Ascending aorta (tissue), 2 donors: ENCODE data around the gene HPCAL4. TPM values are rescaled to one million over a fixed set of nuclear protein-coding genes. Genes with fewer than 3 reads are reported as not detected.

Experiments
- DNase-seq, 2 donors: peaks; one replicate each; pipeline ENCODE4 v3.0.0-alpha.2; 2019; ENCODE audit warnings: low spot score in 2 of 2
- H3K27ac ChIP-seq, 2 donors: fragments of 200-600 bp; sonication (generic); one replicate each; pipeline ENCODE4 v1.5.1; 2016 to 2017; ENCODE audit warnings: mild to moderate bottlenecking in 1 of 2
- H3K27me3 ChIP-seq: fragments of 200-600 bp; sonication (generic); one replicate; pipeline ENCODE4 v1.5.1; 2017
- H3K36me3 ChIP-seq, 2 donors: fragments of 200-600 bp; sonication (generic); one replicate each; pipeline ENCODE4 v1.5.1; 2016
- H3K4me1 ChIP-seq, 2 donors: fragments of 200-600 bp; sonication (generic); one replicate each; pipeline ENCODE4 v1.5.1; 2016 to 2017; ENCODE audit warnings: mild to moderate bottlenecking in 1 of 2
- H3K4me3 ChIP-seq, 2 donors: fragments of 200-600 bp; sonication (generic); one replicate each; pipeline ENCODE4 v1.5.1; 2016 to 2017; ENCODE audit warnings: mild to moderate bottlenecking in 1 of 2
- H3K9me3 ChIP-seq, 2 donors: fragments of 200-600 bp; sonication (generic); one replicate each; pipeline ENCODE4 v1.5.1; 2016
- CTCF ChIP-seq, 3 experiments: fragments of 200-600 bp in 2 of 3; fragments of 450-650 bp in 1 of 3; sonication (generic) in 2 of 3; IDR thresholded peaks; one replicate each; pipeline ENCODE4 v1.5.1; 2016 to 2019; ENCODE audit warnings: antibody characterized with exemption in 3 of 3, mild to moderate bottlenecking in 1 of 3, moderate library complexity in 1 of 3
- intact Hi-C: fragments of 100-400 bp; cut with DNase I; formaldehyde crosslinking; loops from one replicate; pipeline ENCODE4 v1.15.1; 2023
- total RNA-seq: library from RNA; depleted of rRNA; stranded (reverse); fragments of >200 nt; gene quantifications from one replicate; pipeline ENCODE4 v1.1.0, GENCODE V29; 2016

Gene HPCAL4
- total RNA-seq, 1 donor from 2014 or later = not detected

GRCh38 chr1:39713557-39713956 is 22.3 kb upstream of the HPCAL4 start:
- no peaks in the 10 kb centered on the region for H3K9me3 ChIP-seq
- TF ChIP-seq CTCF (IDR thresholded peaks at IDR 0.05) = no peak
- DNase-seq = no peak
- no peaks in the 10 kb centered on the region for H3K27me3 ChIP-seq
- H3K4me1 ChIP-seq = no peaks in the 10 kb centered on the region
- H3K27ac ChIP-seq = no peak overlapping the region
- H3K36me3 ChIP-seq = no peaks in the 10 kb centered on the region
- no peak overlapping the region for H3K4me3 ChIP-seq
- intact Hi-C loops = no loop called here

GRCh38 chr1:39711966-39712340 is 20.7 kb upstream of the HPCAL4 start:
- Histone ChIP-seq H3K9me3 (no peaks in the 10 kb centered on the region), H3K4me3 (no peak overlapping the region), H3K4me1 (no peaks in the 10 kb centered on the region), H3K36me3 (no peaks in the 10 kb centered on the region), H3K27me3 (no peaks in the 10 kb centered on the region), H3K27ac (no peak overlapping the region)
- intact Hi-C loops = no loop called here
- no peak for DNase-seq
- no peak for TF ChIP-seq CTCF (IDR thresholded peaks at IDR 0.05)

- no peaks in the 10 kb centered on the region for H3K36me3 ChIP-seq
- H3K27ac ChIP-seq = no peak overlapping the region
- TF ChIP-seq CTCF (IDR thresholded peaks at IDR 0.05) = no peak
- no peak overlapping the region for H3K4me3 ChIP-seq
- H3K27me3 ChIP-seq = no peaks in the 10 kb centered on the region
- H3K4me1 ChIP-seq = no peaks in the 10 kb centered on the region
- intact Hi-C loops = no loop called here
- no peak for DNase-seq
- no peaks in the 10 kb centered on the region for H3K9me3 ChIP-seq
Observed at GRCh38 chr1:39711104-39711965, 20.1 kb upstream of the HPCAL4 start.

GRCh38 chr1:39707506-39707905 is 16.3 kb upstream of the HPCAL4 start:
- Histone ChIP-seq H3K27ac (no peak overlapping the region), H3K9me3 (no peaks in the 10 kb centered on the region), H3K27me3 (no peaks in the 10 kb centered on the region), H3K4me3 (no peak overlapping the region), H3K36me3 (no peaks in the 10 kb centered on the region), H3K4me1 (no peaks in the 10 kb centered on the region)
- intact Hi-C loops = no loop called here
- DNase-seq = no peak
- TF ChIP-seq CTCF (IDR thresholded peaks at IDR 0.05) = no peak

- no peaks in the 10 kb centered on the region for H3K4me1 ChIP-seq
- no peak for DNase-seq
- H3K36me3 ChIP-seq = no peaks in the 10 kb centered on the region
- H3K27ac ChIP-seq = no peak overlapping the region
- no peak overlapping the region for H3K4me3 ChIP-seq
- TF ChIP-seq CTCF (IDR thresholded peaks at IDR 0.05) = no peak
- intact Hi-C loops = no loop called here
- H3K9me3 ChIP-seq = no peaks in the 10 kb centered on the region
- H3K27me3 ChIP-seq = no peaks in the 10 kb centered on the region
Observed at GRCh38 chr1:39704757-39705156, 13.5 kb upstream of the HPCAL4 start.
